K562 (cell line): ENCODE measurements around the gene BMF. TPM values are rescaled to one million over a fixed set of nuclear protein-coding genes. Genes with fewer than 3 reads are reported as not detected.

ENCODE experiments used
- ATAC-seq: fragments of 200-7000 bp; cut with Tn5 transposase; 3 replicates; pipeline ENCODE4 v1.9.1; 2020; ENCODE audit warnings: moderate library complexity
- BruUV-seq: library from RNA; stranded (reverse); fragments of 400-500 nt; replicated peaks from 2 replicates; lab custom pipeline; 2021; lab: Mats Ljungman, UMichigan
- CTCF ChIA-PET: fragments of 300-600 bp; formaldehyde crosslinking; extraction: SDS; loops from one replicate; lab custom pipeline; 2021; ENCODE audit warnings: low intra/inter-chr PET ratio; lab: Yijun Ruan, JAX
- POLR2A ChIA-PET: fragments of 300-600, 350-650 bp; sonication (Branson Sonifier 250); formaldehyde crosslinking; extraction: SDS; loops from one replicate; lab custom pipeline; 2021; ENCODE audit warnings: antibody characterized with exemption, inconsistent platforms; lab: Yijun Ruan, JAX
- DNase-seq, 4 experiments: peaks; one replicate each; pipeline versions ENCODE4 v3.0.0 to v3.0.0-alpha.2; 2011 to 2018; ENCODE audit warnings: low spot score in 3 of 4, mixed read lengths in 3 of 4; ENCODE audit errors: extremely low read depth in 1 of 4
- FAIRE-seq: peaks from 2 replicates; lab custom pipeline; 2011; peaks lifted over from hg19 to GRCh38; lab: Jason Lieb, UNC
- H2AFZ ChIP-seq: 2 replicates; pipeline ENCODE4 v1.6.0; 2011; ENCODE audit warnings: low read depth, low read length, control low read depth, inconsistent platforms
- H3K27ac ChIP-seq: fragments of 200-600 bp; 3 replicates; pipeline ENCODE4 v1.8.0; 2011; ENCODE audit warnings: low read depth, mild to moderate bottlenecking, control low read depth, inconsistent platforms, low read length, moderate library complexity, mixed read lengths; ENCODE audit errors: extremely low read depth
- H3K27me3 ChIP-seq, 2 experiments: fragments of 300-600 bp in 1 of 2; 2 replicates in 1 of 2; 3 replicates in 1 of 2; pipeline versions ENCODE4 v1.6.0 to v1.8.0; 2011; ENCODE audit warnings: inconsistent platforms in 2 of 2, low read length in 2 of 2, mild to moderate bottlenecking in 1 of 2, mixed read lengths in 1 of 2, moderate library complexity in 1 of 2; ENCODE audit not compliant: control insufficient read depth in 2 of 2, insufficient read depth in 2 of 2
- H3K36me3 ChIP-seq: fragments of 300-600 bp; 3 replicates; pipeline ENCODE4 v1.8.0; 2011; ENCODE audit warnings: mild to moderate bottlenecking, low read length, inconsistent platforms; ENCODE audit not compliant: control insufficient read depth, insufficient read depth
- H3K4me1 ChIP-seq, 2 experiments: fragments of 200-600 bp in 1 of 2; replicated peaks in 1 of 2; 2 replicates in 1 of 2; 3 replicates in 1 of 2; pipeline versions ENCODE4 v1.5.1 to v1.8.0; 2011; ENCODE audit warnings: inconsistent platforms in 2 of 2, low read length in 2 of 2, mild to moderate bottlenecking in 1 of 2, mixed read lengths in 1 of 2, moderate library complexity in 1 of 2; ENCODE audit not compliant: control insufficient read depth in 2 of 2, insufficient read depth in 2 of 2
- H3K4me2 ChIP-seq: 2 replicates; pipeline ENCODE4 v1.6.1; 2011; ENCODE audit warnings: low read length, control low read depth, inconsistent platforms, mixed read lengths; ENCODE audit not compliant: insufficient read depth
- H3K4me3 ChIP-seq: fragments of 200-600 bp; sonication (generic), shearing (Covaris generic); 2 replicates; pipeline ENCODE4 v1.5.1; 2016; ENCODE audit warnings: control low read depth, inconsistent platforms
- H3K79me2 ChIP-seq: fragments of 200-600 bp; 3 replicates; pipeline ENCODE4 v1.8.0; 2011; ENCODE audit warnings: low read length, inconsistent platforms; ENCODE audit not compliant: control insufficient read depth, insufficient read depth
- H3K9ac ChIP-seq, 2 experiments: 2 replicates each; pipeline versions ENCODE4 v1.6.0 to v1.6.1; 2011; ENCODE audit warnings: low read depth in 2 of 2, low read length in 2 of 2, control low read depth in 1 of 2, inconsistent platforms in 1 of 2, mild to moderate bottlenecking in 1 of 2, mixed read lengths in 1 of 2; ENCODE audit not compliant: insufficient read depth in 1 of 2
- H3K9me1 ChIP-seq: one replicate; pipeline ENCODE4 v1.6.0; 2011; ENCODE audit warnings: inconsistent platforms, mild to moderate bottlenecking, low read length, moderate library complexity; ENCODE audit not compliant: control insufficient read depth, insufficient read depth
- H3K9me3 ChIP-seq: replicated peaks from 2 replicates; pipeline ENCODE4 v1.5.1; 2011; ENCODE audit warnings: low read depth, low read length, inconsistent platforms; ENCODE audit not compliant: control insufficient read depth, insufficient read depth
- H4K20me1 ChIP-seq: replicated peaks from 2 replicates; pipeline ENCODE4 v1.6.1; 2011; ENCODE audit warnings: low read length, inconsistent platforms, mixed read lengths; ENCODE audit not compliant: control insufficient read depth, insufficient read depth
- NR2C1 ChIP-seq, 2 experiments: fragments of 450-650 bp; IDR thresholded peaks; 2 replicates each; pipeline ENCODE4 v1.6.1; 2017; ENCODE audit warnings: mild to moderate bottlenecking in 2 of 2, antibody characterized with exemption in 1 of 2, inconsistent platforms in 1 of 2, missing compliant biosample characterization in 1 of 2, missing genetic modification characterization in 1 of 2
- PURB ChIP-seq: sonication (generic); formaldehyde crosslinking; IDR thresholded peaks from 2 replicates; pipeline ENCODE4 v1.9.0; 2021; ENCODE audit warnings: low read depth, mild to moderate bottlenecking, missing genetic modification reagents
- ZBTB9 ChIP-seq: fragments of 450-650 bp; formaldehyde crosslinking; IDR thresholded peaks from 2 replicates; pipeline ENCODE4 v1.4.0; 2020; ENCODE audit warnings: mild to moderate bottlenecking, moderate library complexity
- ZKSCAN1 ChIP-seq: fragments of 150-350 bp; IDR thresholded peaks from 2 replicates; pipeline ENCODE4 v1.6.1; 2016; ENCODE audit warnings: low read depth, low read length
- ZKSCAN8 ChIP-seq: fragments of 200-800 bp; sonication (Bioruptor generic); IDR thresholded peaks from 2 replicates; pipeline ENCODE4 v1.6.1; 2016; ENCODE audit warnings: missing genetic modification characterization, missing compliant biosample characterization
- ZNF23 ChIP-seq: fragments of 250-450 bp; sonication (Bioruptor Pico); IDR thresholded peaks from 2 replicates; pipeline ENCODE4 v1.4.0; 2020; ENCODE audit warnings: mild to moderate bottlenecking
- ZNF347 ChIP-seq: fragments of 450-650 bp; formaldehyde crosslinking; IDR thresholded peaks from 2 replicates; pipeline ENCODE4 v1.4.0; 2020; ENCODE audit warnings: low read depth, mild to moderate bottlenecking, moderate library complexity
- WGBS: fragments of 100-300 bp; shearing (Covaris generic); methylation state at CpG from one replicate; pipeline ENCODE4 v1.1.6; 2016; ENCODE audit warnings: low coverage, mixed read lengths; ENCODE audit not compliant: insufficient coverage; ENCODE audit errors: missing lambda C conversion rate; 5-methylcytosine and 5-hydroxymethylcytosine counted together
- in situ Hi-C: fragments of 300-500 bp; cut with MboI; formaldehyde crosslinking; loops from 4 replicates; pipeline ENCODE4 v1.15.0; 2018; ENCODE audit warnings: inconsistent platforms, mixed read lengths
- intact Hi-C: fragments of 100-400 bp; cut with micrococcal nuclease; formaldehyde crosslinking; loops from 2 replicates; pipeline ENCODE4 v1.14.2; 2022
- polyA plus RNA-seq, 8 experiments: library from polyadenylated mRNA; depleted of rRNA in 4 of 8; stranded (reverse) in 5 of 8; unstranded in 3 of 8; fragments of >200 nt; fragmentation: Nextera tagmentation in 2 of 8; fragmentation: Illumina TruSeq in 1 of 8; extraction: Ambion mirVana in 2 of 8; extraction: Trizol in 1 of 8; gene quantifications; 2 replicates each; pipeline versions ENCODE4 v1.2.1 to v1.2.3, GENCODE V29; 2011 to 2014; ENCODE audit warnings: inconsistent platforms in 1 of 8, missing spikeins in 1 of 8
- total RNA-seq, 7 experiments: library from RNA; depleted of rRNA in 6 of 7; stranded (reverse); fragments of >200 nt in 6 of 7; fragmentation: Illumina TruSeq in 2 of 7; extraction: Trizol in 2 of 7; gene quantifications; 2 replicates each; pipeline versions ENCODE4 v1.2.1 to v1.2.3, GENCODE V29; 2011 to 2021; ENCODE audit warnings: low replicate concordance in 1 of 7
- TF ChIP-seq, protein P1 (sequence below): sonication (generic); formaldehyde crosslinking; IDR thresholded peaks from 2 replicates; pipeline ENCODE4 v1.8.0; 2022; ENCODE audit warnings: missing genetic modification reagents, mild to moderate bottlenecking, borderline replicate concordance
- TF ChIP-seq, protein P2 (sequence below): fragments of 450-650 bp; IDR thresholded peaks from 2 replicates; pipeline ENCODE4 v1.6.1; 2018; ENCODE audit not compliant: partially characterized antibody

BMF gene
- total and polyA plus RNA-seq, 9 of the 15 experiments (the other 6 are each of a cell fraction or from before 2014, with no cell fraction given), result 0.25 to 0.91 (median 0.59) TPM; not detected in 2

GRCh38 chr15:40095371-40096093 lies 13.1 kb downstream of the BMF start:
- ChIA-PET CTCF (no interaction called here), POLR2A (interaction anchor here (1.7 to 4.8 kb wide), 2 partner anchors 11 to 14 kb away, joined by 4 to 30 read pairs; no protein-coding TSS in a partner anchor)
- intact Hi-C loops (no loop called here), in situ Hi-C loops (no loop called here)
- Histone ChIP-seq H2AFZ (peak overlapping the region; percentile 46), H3K27ac (no peak overlapping the region), H3K4me2 (no peak overlapping the region), H3K4me3 (no peak overlapping the region), H3K36me3 (no peaks in the 10 kb centered on the region), H4K20me1 (no peaks in the 10 kb centered on the region), H3K79me2 (no peaks in the 10 kb centered on the region), H3K27me3 (no peaks in the 10 kb centered on the region), H3K9ac (no peak overlapping the region), H3K9me1 (no peaks in the 10 kb centered on the region), H3K9me3 (no peaks in the 10 kb centered on the region), H3K4me1 (peaks cover 40 to 52% of the 10 kb centered on the region in 2 experiments)
- DNase-seq, result no peak
- no peak for ATAC-seq
- peak; percentile 15 for FAIRE-seq
- TF ChIP-seq, protein P1, sequence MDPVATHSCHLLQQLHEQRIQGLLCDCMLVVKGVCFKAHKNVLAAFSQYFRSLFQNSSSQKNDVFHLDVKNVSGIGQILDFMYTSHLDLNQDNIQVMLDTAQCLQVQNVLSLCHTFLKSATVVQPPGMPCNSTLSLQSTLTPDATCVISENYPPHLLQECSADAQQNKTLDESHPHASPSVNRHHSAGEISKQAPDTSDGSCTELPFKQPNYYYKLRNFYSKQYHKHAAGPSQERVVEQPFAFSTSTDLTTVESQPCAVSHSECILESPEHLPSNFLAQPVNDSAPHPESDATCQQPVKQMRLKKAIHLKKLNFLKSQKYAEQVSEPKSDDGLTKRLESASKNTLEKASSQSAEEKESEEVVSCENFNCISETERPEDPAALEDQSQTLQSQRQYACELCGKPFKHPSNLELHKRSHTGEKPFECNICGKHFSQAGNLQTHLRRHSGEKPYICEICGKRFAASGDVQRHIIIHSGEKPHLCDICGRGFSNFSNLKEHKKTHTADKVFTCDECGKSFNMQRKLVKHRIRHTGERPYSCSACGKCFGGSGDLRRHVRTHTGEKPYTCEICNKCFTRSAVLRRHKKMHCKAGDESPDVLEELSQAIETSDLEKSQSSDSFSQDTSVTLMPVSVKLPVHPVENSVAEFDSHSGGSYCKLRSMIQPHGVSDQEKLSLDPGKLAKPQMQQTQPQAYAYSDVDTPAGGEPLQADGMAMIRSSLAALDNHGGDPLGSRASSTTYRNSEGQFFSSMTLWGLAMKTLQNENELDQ (CRISPR knock-in tag), result no peak
- peak; percentile 82 for TF ChIP-seq ZKSCAN1
- no peak for TF ChIP-seq PURB (CRISPR knock-in tag)
- peak; percentile 95 for TF ChIP-seq ZKSCAN8 (CRISPR knock-in tag)
- no peak for TF ChIP-seq ZNF347 (CRISPR knock-in tag)
- TF ChIP-seq, protein P2, sequence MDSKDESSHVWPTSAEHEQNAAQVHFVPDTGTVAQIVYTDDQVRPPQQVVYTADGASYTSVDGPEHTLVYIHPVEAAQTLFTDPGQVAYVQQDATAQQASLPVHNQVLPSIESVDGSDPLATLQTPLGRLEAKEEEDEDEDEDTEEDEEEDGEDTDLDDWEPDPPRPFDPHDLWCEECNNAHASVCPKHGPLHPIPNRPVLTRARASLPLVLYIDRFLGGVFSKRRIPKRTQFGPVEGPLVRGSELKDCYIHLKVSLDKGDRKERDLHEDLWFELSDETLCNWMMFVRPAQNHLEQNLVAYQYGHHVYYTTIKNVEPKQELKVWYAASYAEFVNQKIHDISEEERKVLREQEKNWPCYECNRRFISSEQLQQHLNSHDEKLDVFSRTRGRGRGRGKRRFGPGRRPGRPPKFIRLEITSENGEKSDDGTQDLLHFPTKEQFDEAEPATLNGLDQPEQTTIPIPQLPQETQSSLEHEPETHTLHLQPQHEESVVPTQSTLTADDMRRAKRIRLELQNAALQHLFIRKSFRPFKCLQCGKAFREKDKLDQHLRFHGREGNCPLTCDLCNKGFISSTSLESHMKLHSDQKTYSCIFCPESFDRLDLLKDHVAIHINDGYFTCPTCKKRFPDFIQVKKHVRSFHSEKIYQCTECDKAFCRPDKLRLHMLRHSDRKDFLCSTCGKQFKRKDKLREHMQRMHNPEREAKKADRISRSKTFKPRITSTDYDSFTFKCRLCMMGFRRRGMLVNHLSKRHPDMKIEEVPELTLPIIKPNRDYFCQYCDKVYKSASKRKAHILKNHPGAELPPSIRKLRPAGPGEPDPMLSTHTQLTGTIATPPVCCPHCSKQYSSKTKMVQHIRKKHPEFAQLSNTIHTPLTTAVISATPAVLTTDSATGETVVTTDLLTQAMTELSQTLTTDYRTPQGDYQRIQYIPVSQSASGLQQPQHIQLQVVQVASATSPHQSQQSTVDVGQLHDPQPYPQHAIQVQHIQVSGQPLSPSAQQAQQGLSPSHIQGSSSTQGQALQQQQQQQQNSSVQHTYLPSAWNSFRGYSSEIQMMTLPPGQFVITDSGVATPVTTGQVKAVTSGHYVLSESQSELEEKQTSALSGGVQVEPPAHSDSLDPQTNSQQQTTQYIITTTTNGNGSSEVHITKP, result peak; percentile 63
- TF ChIP-seq NR2C1 (IDR thresholded peaks at IDR 0.05), result no peak
- TF ChIP-seq NR2C1 (tag; IDR thresholded peaks at IDR 0.05), result 0 out of 2 replicates have a peak, but pooled peaks have one; percentile 21
- no peak for TF ChIP-seq ZBTB9 (CRISPR knock-in tag)
- TF ChIP-seq ZNF23 (CRISPR knock-in tag), result no peak
- 30% methylated on average over 9 of the region's 9 CpGs for WGBS
- no TSS peak for BruUV-seq
